ENCODE data around the gene MPP1.

Gene MPP1

DNA sequence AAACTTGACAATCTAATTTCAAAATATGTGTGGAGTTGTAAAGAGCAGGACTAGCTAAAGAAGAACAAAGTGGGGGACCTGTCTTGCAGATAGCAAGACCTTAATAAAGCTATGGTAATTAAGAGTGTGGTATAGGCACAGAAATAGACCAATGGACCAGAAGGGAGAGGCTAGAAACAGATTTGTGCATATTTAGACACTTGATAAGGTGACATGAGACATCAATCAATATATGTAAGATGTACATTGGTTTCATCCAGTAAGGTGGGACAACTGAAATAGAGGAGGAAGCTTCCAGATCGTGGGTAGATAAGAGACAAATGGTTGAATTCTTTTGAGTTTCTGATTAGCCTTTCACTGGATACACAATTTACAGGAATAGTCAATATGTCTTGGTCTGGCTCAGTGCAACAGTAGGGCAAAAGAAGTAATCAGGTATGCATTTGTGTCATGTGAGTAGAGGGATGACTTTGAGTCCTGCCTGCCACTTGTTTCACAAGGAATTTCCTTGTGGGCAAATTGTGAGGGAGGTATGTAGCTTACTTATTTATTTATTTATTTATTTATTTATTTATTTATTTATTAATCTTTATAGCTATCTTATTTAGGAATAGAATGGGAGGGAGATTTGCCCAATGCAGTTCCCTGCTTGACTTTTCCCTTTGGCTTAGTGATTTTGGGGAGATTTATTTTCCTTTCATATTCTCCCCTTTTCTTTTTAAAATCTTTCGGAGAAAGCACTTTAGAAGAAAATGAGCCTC, 7.2 kb upstream of the MPP1 start (continued):
- peak; percentile 70 for TF ChIP-seq ZNF623 (tag by site-specific recombination; IDR thresholded peaks at IDR 0.05)
- TF ChIP-seq ZNF140 (tag by site-specific recombination; IDR thresholded peaks at IDR 0.05): peak; percentile 60; the same call in 1 of the 2 replicates
- TF ChIP-seq ZNF433 (tag by site-specific recombination; IDR thresholded peaks at IDR 0.05; ENCODE audit: low read depth): 0 out of 2 replicates have a peak, but pooled peaks have one; percentile 66
- TF ChIP-seq ZNF311 (tag by site-specific recombination; IDR thresholded peaks at IDR 0.05; ENCODE audit: borderline replicate concordance): no peak
- TF ChIP-seq ZNF600 (tag by site-specific recombination; IDR thresholded peaks at IDR 0.05): no peak
- no peak for TF ChIP-seq ZNF610 (tag by site-specific recombination; IDR thresholded peaks at IDR 0.05; ENCODE audit: borderline replicate concordance)
- no peak for TF ChIP-seq ZBTB20 (tag by site-specific recombination; IDR thresholded peaks at IDR 0.05)
- no peak for TF ChIP-seq ZNF184 (tag by site-specific recombination; IDR thresholded peaks at IDR 0.05)
- TF ChIP-seq ZNF354C (tag by site-specific recombination; IDR thresholded peaks at IDR 0.05; ENCODE audit: borderline replicate concordance, low read depth): no peak
- TF ChIP-seq, protein P1, sequence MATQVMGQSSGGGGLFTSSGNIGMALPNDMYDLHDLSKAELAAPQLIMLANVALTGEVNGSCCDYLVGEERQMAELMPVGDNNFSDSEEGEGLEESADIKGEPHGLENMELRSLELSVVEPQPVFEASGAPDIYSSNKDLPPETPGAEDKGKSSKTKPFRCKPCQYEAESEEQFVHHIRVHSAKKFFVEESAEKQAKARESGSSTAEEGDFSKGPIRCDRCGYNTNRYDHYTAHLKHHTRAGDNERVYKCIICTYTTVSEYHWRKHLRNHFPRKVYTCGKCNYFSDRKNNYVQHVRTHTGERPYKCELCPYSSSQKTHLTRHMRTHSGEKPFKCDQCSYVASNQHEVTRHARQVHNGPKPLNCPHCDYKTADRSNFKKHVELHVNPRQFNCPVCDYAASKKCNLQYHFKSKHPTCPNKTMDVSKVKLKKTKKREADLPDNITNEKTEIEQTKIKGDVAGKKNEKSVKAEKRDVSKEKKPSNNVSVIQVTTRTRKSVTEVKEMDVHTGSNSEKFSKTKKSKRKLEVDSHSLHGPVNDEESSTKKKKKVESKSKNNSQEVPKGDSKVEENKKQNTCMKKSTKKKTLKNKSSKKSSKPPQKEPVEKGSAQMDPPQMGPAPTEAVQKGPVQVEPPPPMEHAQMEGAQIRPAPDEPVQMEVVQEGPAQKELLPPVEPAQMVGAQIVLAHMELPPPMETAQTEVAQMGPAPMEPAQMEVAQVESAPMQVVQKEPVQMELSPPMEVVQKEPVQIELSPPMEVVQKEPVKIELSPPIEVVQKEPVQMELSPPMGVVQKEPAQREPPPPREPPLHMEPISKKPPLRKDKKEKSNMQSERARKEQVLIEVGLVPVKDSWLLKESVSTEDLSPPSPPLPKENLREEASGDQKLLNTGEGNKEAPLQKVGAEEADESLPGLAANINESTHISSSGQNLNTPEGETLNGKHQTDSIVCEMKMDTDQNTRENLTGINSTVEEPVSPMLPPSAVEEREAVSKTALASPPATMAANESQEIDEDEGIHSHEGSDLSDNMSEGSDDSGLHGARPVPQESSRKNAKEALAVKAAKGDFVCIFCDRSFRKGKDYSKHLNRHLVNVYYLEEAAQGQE (tag by site-specific recombination; IDR thresholded peaks at IDR 0.05): peak; percentile 65
- TF ChIP-seq ZNF629 (tag by site-specific recombination; IDR thresholded peaks at IDR 0.05): 0 out of 2 replicates have a peak, but pooled peaks have one; percentile 22
- TF ChIP-seq, protein P2, sequence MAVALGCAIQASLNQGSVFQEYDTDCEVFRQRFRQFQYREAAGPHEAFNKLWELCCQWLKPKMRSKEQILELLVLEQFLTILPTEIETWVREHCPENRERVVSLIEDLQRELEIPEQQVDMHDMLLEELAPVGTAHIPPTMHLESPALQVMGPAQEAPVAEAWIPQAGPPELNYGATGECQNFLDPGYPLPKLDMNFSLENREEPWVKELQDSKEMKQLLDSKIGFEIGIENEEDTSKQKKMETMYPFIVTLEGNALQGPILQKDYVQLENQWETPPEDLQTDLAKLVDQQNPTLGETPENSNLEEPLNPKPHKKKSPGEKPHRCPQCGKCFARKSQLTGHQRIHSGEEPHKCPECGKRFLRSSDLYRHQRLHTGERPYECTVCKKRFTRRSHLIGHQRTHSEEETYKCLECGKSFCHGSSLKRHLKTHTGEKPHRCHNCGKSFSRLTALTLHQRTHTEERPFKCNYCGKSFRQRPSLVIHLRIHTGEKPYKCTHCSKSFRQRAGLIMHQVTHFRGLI (tag by site-specific recombination; IDR thresholded peaks at IDR 0.05): no peak
- 0 out of 2 replicates have a peak, but pooled peaks have one; percentile 30 for TF ChIP-seq ZNF292 (tag by site-specific recombination; IDR thresholded peaks at IDR 0.05; ENCODE audit: borderline replicate concordance, low read depth)
- TF ChIP-seq ZBTB48 (tag by site-specific recombination; IDR thresholded peaks at IDR 0.05): no peak
- TF ChIP-seq ZNF324 (tag by site-specific recombination; IDR thresholded peaks at IDR 0.05): no peak
- TF ChIP-seq ZNF10 (tag by site-specific recombination; IDR thresholded peaks at IDR 0.05): no peak
- TF ChIP-seq ZNF510 (tag by site-specific recombination; IDR thresholded peaks at IDR 0.05; ENCODE audit: insufficient replicate concordance): peak; percentile 48
- TF ChIP-seq, protein P3, sequence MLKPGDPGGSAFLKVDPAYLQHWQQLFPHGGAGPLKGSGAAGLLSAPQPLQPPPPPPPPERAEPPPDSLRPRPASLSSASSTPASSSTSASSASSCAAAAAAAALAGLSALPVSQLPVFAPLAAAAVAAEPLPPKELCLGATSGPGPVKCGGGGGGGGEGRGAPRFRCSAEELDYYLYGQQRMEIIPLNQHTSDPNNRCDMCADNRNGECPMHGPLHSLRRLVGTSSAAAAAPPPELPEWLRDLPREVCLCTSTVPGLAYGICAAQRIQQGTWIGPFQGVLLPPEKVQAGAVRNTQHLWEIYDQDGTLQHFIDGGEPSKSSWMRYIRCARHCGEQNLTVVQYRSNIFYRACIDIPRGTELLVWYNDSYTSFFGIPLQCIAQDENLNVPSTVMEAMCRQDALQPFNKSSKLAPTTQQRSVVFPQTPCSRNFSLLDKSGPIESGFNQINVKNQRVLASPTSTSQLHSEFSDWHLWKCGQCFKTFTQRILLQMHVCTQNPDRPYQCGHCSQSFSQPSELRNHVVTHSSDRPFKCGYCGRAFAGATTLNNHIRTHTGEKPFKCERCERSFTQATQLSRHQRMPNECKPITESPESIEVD (tag by site-specific recombination; IDR thresholded peaks at IDR 0.05): no peak
- TF ChIP-seq ZNF121 (tag by site-specific recombination; IDR thresholded peaks at IDR 0.05): 0 out of 2 replicates have a peak, but pooled peaks have one; percentile 17
- TF ChIP-seq ZNF555 (tag by site-specific recombination; conservative IDR thresholded peaks at IDR 0.05): peak; percentile 74
- TF ChIP-seq, protein P4, sequence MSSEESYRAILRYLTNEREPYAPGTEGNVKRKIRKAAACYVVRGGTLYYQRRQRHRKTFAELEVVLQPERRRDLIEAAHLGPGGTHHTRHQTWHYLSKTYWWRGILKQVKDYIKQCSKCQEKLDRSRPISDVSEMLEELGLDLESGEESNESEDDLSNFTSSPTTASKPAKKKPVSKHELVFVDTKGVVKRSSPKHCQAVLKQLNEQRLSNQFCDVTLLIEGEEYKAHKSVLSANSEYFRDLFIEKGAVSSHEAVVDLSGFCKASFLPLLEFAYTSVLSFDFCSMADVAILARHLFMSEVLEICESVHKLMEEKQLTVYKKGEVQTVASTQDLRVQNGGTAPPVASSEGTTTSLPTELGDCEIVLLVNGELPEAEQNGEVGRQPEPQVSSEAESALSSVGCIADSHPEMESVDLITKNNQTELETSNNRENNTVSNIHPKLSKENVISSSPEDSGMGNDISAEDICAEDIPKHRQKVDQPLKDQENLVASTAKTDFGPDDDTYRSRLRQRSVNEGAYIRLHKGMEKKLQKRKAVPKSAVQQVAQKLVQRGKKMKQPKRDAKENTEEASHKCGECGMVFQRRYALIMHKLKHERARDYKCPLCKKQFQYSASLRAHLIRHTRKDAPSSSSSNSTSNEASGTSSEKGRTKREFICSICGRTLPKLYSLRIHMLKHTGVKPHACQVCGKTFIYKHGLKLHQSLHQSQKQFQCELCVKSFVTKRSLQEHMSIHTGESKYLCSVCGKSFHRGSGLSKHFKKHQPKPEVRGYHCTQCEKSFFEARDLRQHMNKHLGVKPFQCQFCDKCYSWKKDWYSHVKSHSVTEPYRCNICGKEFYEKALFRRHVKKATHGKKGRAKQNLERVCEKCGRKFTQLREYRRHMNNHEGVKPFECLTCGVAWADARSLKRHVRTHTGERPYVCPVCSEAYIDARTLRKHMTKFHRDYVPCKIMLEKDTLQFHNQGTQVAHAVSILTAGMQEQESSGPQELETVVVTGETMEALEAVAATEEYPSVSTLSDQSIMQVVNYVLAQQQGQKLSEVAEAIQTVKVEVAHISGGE (tag by site-specific recombination; conservative IDR thresholded peaks at IDR 0.05; ENCODE audit: low read depth): peak; percentile 77
- TF ChIP-seq ZNF23 (tag by site-specific recombination; IDR thresholded peaks at IDR 0.05; ENCODE audit: borderline replicate concordance): no peak
- TF ChIP-seq ZNF157 (tag by site-specific recombination; IDR thresholded peaks at IDR 0.05): no peak
- TF ChIP-seq ZNF202 (tag by site-specific recombination; IDR thresholded peaks at IDR 0.05; ENCODE audit: borderline replicate concordance): 0 out of 2 replicates have a peak, but pooled peaks have one; percentile 49
- TF ChIP-seq MZF1 (tag by site-specific recombination; IDR thresholded peaks at IDR 0.05; ENCODE audit: borderline replicate concordance): no peak
- TF ChIP-seq ZNF530 (tag by site-specific recombination; IDR thresholded peaks at IDR 0.05; ENCODE audit: low read depth): no peak
- TF ChIP-seq MYNN (tag by site-specific recombination; IDR thresholded peaks at IDR 0.05; ENCODE audit: borderline replicate concordance): no peak
- no peak for TF ChIP-seq KLF10 (tag by site-specific recombination; IDR thresholded peaks at IDR 0.05)
- no peak for TF ChIP-seq ZNF423 (tag by site-specific recombination; IDR thresholded peaks at IDR 0.05)
- TF ChIP-seq ZNF341 (tag by site-specific recombination; IDR thresholded peaks at IDR 0.05; ENCODE audit: low read depth): 0 out of 2 replicates have a peak, but pooled peaks have one; percentile 20
